H1 (cell line): ENCODE results near the gene CUBN. TPM values are rescaled to one million over a fixed set of nuclear protein-coding genes. Genes with fewer than 3 reads are reported as not detected.

Source experiments
- CTCF ChIA-PET: fragments of 300-600 bp; sonication (Branson Sonifier 250); formaldehyde crosslinking; loops from one replicate; lab custom pipeline; 2021; ENCODE audit not compliant: partially characterized antibody; lab: Charles Lee
- POLR2A ChIA-PET: fragments of 300-600 bp; sonication (Branson Sonifier 250); formaldehyde crosslinking; loops from one replicate; lab custom pipeline; 2021; ENCODE audit warnings: inconsistent platforms; ENCODE audit not compliant: partially characterized antibody; lab: Charles Lee
- DNase-seq, 2 experiments: peaks; one replicate each; pipeline versions ENCODE4 v3.0.0 to v3.0.0-alpha.2; 2010 to 2022; ENCODE audit warnings: low spot score in 2 of 2, low read depth in 1 of 2, mixed read lengths in 1 of 2
- FAIRE-seq: peaks from 2 replicates; lab custom pipeline; 2011; peaks lifted over from hg19 to GRCh38; lab: Jason Lieb, UNC
- H2AFZ ChIP-seq: 2 replicates; pipeline ENCODE4 v1.8.1; 2012; ENCODE audit warnings: low read length, inconsistent platforms
- H2AK5ac ChIP-seq: 2 replicates; pipeline ENCODE4 v1.6.1; 2013; ENCODE audit warnings: low read depth, low read length
- H2BK120ac ChIP-seq: replicated peaks from 2 replicates; pipeline ENCODE3; 2013; ENCODE audit warnings: low read depth, low read length, inconsistent platforms
- H2BK12ac ChIP-seq: 2 replicates; pipeline ENCODE4 v1.6.1; 2013; ENCODE audit warnings: low read depth, low read length
- H2BK15ac ChIP-seq: 2 replicates; pipeline ENCODE4 v1.6.1; 2013; ENCODE audit warnings: low read length
- H2BK20ac ChIP-seq: 2 replicates; pipeline ENCODE4 v1.6.1; 2013; ENCODE audit warnings: low read length
- H2BK5ac ChIP-seq: 2 replicates; pipeline ENCODE4 v1.6.1; 2013; ENCODE audit warnings: low read depth, low read length
- H3K14ac ChIP-seq: 2 replicates; pipeline ENCODE4 v1.6.1; 2013; ENCODE audit warnings: inconsistent platforms; ENCODE audit not compliant: insufficient read length
- H3K18ac ChIP-seq: 2 replicates; pipeline ENCODE4 v1.6.1; 2013; ENCODE audit warnings: low read length; ENCODE audit errors: extremely low read depth
- H3K23ac ChIP-seq: 2 replicates; pipeline ENCODE4 v1.6.1; 2013; ENCODE audit warnings: inconsistent platforms; ENCODE audit not compliant: insufficient read length
- H3K23me2 ChIP-seq: 2 replicates; pipeline ENCODE4 v1.6.1; 2013; ENCODE audit warnings: low read depth, low read length
- H3K27ac ChIP-seq: 2 replicates; pipeline ENCODE4 v1.6.1; 2011; ENCODE audit warnings: low read depth, low read length, inconsistent platforms
- H3K27me3 ChIP-seq, 4 experiments: replicated peaks in 1 of 4; 1 replicate in 1 of 4; 2 replicates in 3 of 4; pipeline versions ENCODE4 v1.6.1 to v1.8.1; 2011 to 2013; ENCODE audit warnings: low read length in 3 of 4, mild to moderate bottlenecking in 3 of 4, inconsistent platforms in 2 of 4, mixed read lengths in 2 of 4, moderate library complexity in 1 of 4; ENCODE audit not compliant: control insufficient read depth in 3 of 4, insufficient read depth in 3 of 4; ENCODE audit errors: extremely low read depth in 1 of 4
- H3K36me3 ChIP-seq, 4 experiments: 2 replicates each; pipeline versions ENCODE4 v1.6.1 to v1.8.1; 2011 to 2013; ENCODE audit warnings: mild to moderate bottlenecking in 4 of 4, low read length in 3 of 4, moderate library complexity in 2 of 4, control low read depth in 1 of 4, inconsistent platforms in 1 of 4; ENCODE audit not compliant: insufficient read depth in 4 of 4, control insufficient read depth in 2 of 4
- H3K4ac ChIP-seq: replicated peaks from 2 replicates; pipeline ENCODE3; 2013; ENCODE audit warnings: low read length, low read depth, mixed read lengths, inconsistent platforms; ENCODE audit not compliant: insufficient read length
- H3K4me1 ChIP-seq, 4 experiments: replicated peaks in 1 of 4; 1 replicate in 1 of 4; 2 replicates in 3 of 4; pipeline versions ENCODE4 v1.6.1 to v1.8.1; 2011 to 2013; ENCODE audit warnings: low read length in 3 of 4, inconsistent platforms in 2 of 4, mixed read lengths in 1 of 4; ENCODE audit not compliant: insufficient read depth in 4 of 4, control insufficient read depth in 3 of 4
- H3K4me2 ChIP-seq, 2 experiments: 2 replicates each; pipeline versions ENCODE4 v1.6.1 to v1.8.1; 2011 to 2013; ENCODE audit warnings: low read depth in 2 of 2, low read length in 2 of 2, control low read depth in 1 of 2, inconsistent platforms in 1 of 2, mild to moderate bottlenecking in 1 of 2; ENCODE audit not compliant: insufficient read depth in 1 of 2
- H3K4me3 ChIP-seq, 4 experiments: fragments of 200-600, 300-600 bp in 1 of 4; sonication (generic), shearing (Covaris generic), sonication (Bioruptor Twin) in 1 of 4; 2 replicates each; pipeline versions ENCODE4 v1.5.1 to v1.8.1; 2011 to 2016; ENCODE audit warnings: low read length in 4 of 4, low read depth in 3 of 4, control low read depth in 2 of 4, inconsistent platforms in 2 of 4, mild to moderate bottlenecking in 2 of 4, mixed read lengths in 1 of 4, moderate library complexity in 1 of 4; ENCODE audit not compliant: insufficient read depth in 2 of 4; ENCODE audit errors: extremely low read depth in 1 of 4
- H3K56ac ChIP-seq: replicated peaks from 2 replicates; pipeline ENCODE3; 2013; ENCODE audit warnings: low read depth, mild to moderate bottlenecking, mixed read lengths, low read length, inconsistent platforms; ENCODE audit not compliant: insufficient read length
- H3K79me1 ChIP-seq: 2 replicates; pipeline ENCODE4 v1.6.1; 2013; ENCODE audit warnings: low read depth, low read length, control low read depth
- H3K79me2 ChIP-seq, 2 experiments: 2 replicates each; pipeline versions ENCODE4 v1.6.1 to v1.8.1; 2012 to 2013; ENCODE audit warnings: low read length in 2 of 2, mild to moderate bottlenecking in 2 of 2, inconsistent platforms in 1 of 2; ENCODE audit not compliant: insufficient read depth in 2 of 2, control insufficient read depth in 1 of 2
- H3K9ac ChIP-seq, 4 experiments: replicated peaks in 1 of 4; 1 replicate in 1 of 4; 2 replicates in 3 of 4; pipeline versions ENCODE4 v1.6.1 to v1.8.1; 2011 to 2013; ENCODE audit warnings: low read depth in 3 of 4, low read length in 3 of 4, control low read depth in 2 of 4, mild to moderate bottlenecking in 2 of 4, moderate library complexity in 2 of 4, inconsistent platforms in 1 of 4; ENCODE audit errors: extremely low read depth in 1 of 4
- H3K9me3 ChIP-seq, 2 experiments: 2 replicates each; pipeline versions ENCODE4 v1.6.1 to v1.8.1; 2012 to 2013; ENCODE audit warnings: mild to moderate bottlenecking in 2 of 2, moderate library complexity in 2 of 2, control low read depth in 1 of 2, inconsistent platforms in 1 of 2, low read depth in 1 of 2, low read length in 1 of 2, mixed read lengths in 1 of 2; ENCODE audit not compliant: insufficient read depth in 2 of 2
- H4K20me1 ChIP-seq, 2 experiments: replicated peaks in 1 of 2; 2 replicates each; pipeline versions ENCODE3 to v1.8.1; 2011 to 2013; ENCODE audit warnings: inconsistent platforms in 2 of 2, low read length in 2 of 2, mild to moderate bottlenecking in 1 of 2; ENCODE audit not compliant: insufficient read depth in 2 of 2, control insufficient read depth in 1 of 2
- H4K5ac ChIP-seq: 2 replicates; pipeline ENCODE4 v1.6.1; 2013; ENCODE audit warnings: low read length, low read depth, mixed read lengths, inconsistent platforms; ENCODE audit not compliant: insufficient read length
- H4K8ac ChIP-seq: 2 replicates; pipeline ENCODE4 v1.8.0; 2013; ENCODE audit warnings: mild to moderate bottlenecking, moderate library complexity, low read length, inconsistent platforms; ENCODE audit not compliant: insufficient read depth; ENCODE audit errors: extremely low read depth
- H4K91ac ChIP-seq: replicated peaks from 2 replicates; pipeline ENCODE3; 2013; ENCODE audit warnings: low read length, mixed read lengths, inconsistent platforms; ENCODE audit not compliant: insufficient read length
- BRCA1 ChIP-seq: IDR thresholded peaks from 2 replicates; pipeline ENCODE4 v1.6.1; 2012; ENCODE audit warnings: low read depth, low read length, improper control_type of control experiment
- CREB1 ChIP-seq: IDR thresholded peaks from 2 replicates; pipeline ENCODE4 v1.6.1; 2012; ENCODE audit warnings: inconsistent platforms
- CTCF ChIP-seq, 3 experiments: IDR thresholded peaks; 1 replicate in 2 of 3; 2 replicates in 1 of 3; pipeline versions ENCODE4 v1.5.1 to v1.6.1; 2011; ENCODE audit warnings: low read length in 3 of 3, mild to moderate bottlenecking in 3 of 3, inconsistent platforms in 2 of 3, low read depth in 1 of 3, moderate library complexity in 1 of 3; ENCODE audit not compliant: insufficient read depth in 1 of 3; ENCODE audit errors: control extremely low read depth in 1 of 3
- FOSL1 ChIP-seq: IDR thresholded peaks from 2 replicates; pipeline ENCODE4 v1.6.1; 2011; ENCODE audit warnings: mild to moderate bottlenecking, low read depth, low read length, moderate library complexity; ENCODE audit not compliant: insufficient read depth
- POLR2A ChIP-seq, 2 experiments: IDR thresholded peaks; 1 replicate in 1 of 2; 2 replicates in 1 of 2; pipeline ENCODE4 v1.6.1; 2011; ENCODE audit warnings: low read depth in 2 of 2, low read length in 2 of 2, mild to moderate bottlenecking in 2 of 2; ENCODE audit errors: control extremely low read depth in 1 of 2
- TCF12 ChIP-seq: IDR thresholded peaks from 2 replicates; pipeline ENCODE4 v1.6.1; 2011; ENCODE audit warnings: low read depth, mild to moderate bottlenecking, low read length
- WGBS, 2 experiments: shearing (Covaris generic) in 1 of 2; methylation state at CpG; one replicate each; pipeline versions ENCODE4 v1.1.6 to v1.1.7; 2013 to 2015; ENCODE audit warnings: low lambda C conversion rate in 2 of 2, mixed read lengths in 2 of 2, inconsistent platforms in 1 of 2, low coverage in 1 of 2, missing lambda C conversion rate in 1 of 2; ENCODE audit not compliant: insufficient replicate concordance in 2 of 2, insufficient coverage in 1 of 2, insufficient read length in 1 of 2; ENCODE audit errors: extremely low coverage in 1 of 2, missing lambda C conversion rate in 1 of 2; 5-methylcytosine and 5-hydroxymethylcytosine counted together
- polyA plus RNA-seq, 7 experiments: library from polyadenylated mRNA; depleted of rRNA in 3 of 7; stranded (reverse) in 5 of 7; unstranded in 2 of 7; fragments of >200 nt in 5 of 7; fragments of 200-250 nt in 2 of 7; gene quantifications; 1 replicate in 5 of 7; 2 replicates in 1 of 7; 4 replicates in 1 of 7; pipeline versions ENCODE4 v1.2.1 to v1.2.3, GENCODE V29; 2011 to 2013; ENCODE audit warnings: missing spikeins in 2 of 7, mixed read lengths in 2 of 7
- total RNA-seq: library from RNA; stranded (reverse); fragmentation: NEBNext Ultra II Directional; extraction: Animal tissue kit (Norgen Biotek cat#: 25700); gene quantifications from 2 replicates; pipeline ENCODE4 v1.2.1, GENCODE V29; 2021
- TF ChIP-seq, protein P1 (sequence below): IDR thresholded peaks from 2 replicates; pipeline ENCODE4 v1.6.1; 2012; ENCODE audit warnings: low read length, inconsistent platforms

Gene CUBN
- total and polyA plus RNA-seq, 2 of the 8 experiments (the other 6 are each of a cell fraction or from before 2014, with no cell fraction given), result 0.04 to 0.08 TPM

GRCh38 chr10:17115683-17116082, 13.9 kb downstream of the CUBN start:
- no peak overlapping the region for H3K4me2 ChIP-seq
- CTCF ChIA-PET, result interaction anchor here (0.7 to 1.8 kb wide), 5 partner anchors 11 to 163 kb away, joined by 3 to 7 read pairs (median 3); no protein-coding TSS in a partner anchor
- no peak for FAIRE-seq

More at GRCh38 chr10:17115683-17116082, 13.9 kb downstream of the CUBN start:
- Histone ChIP-seq H3K4ac (no peak overlapping the region), H3K23ac (no peak overlapping the region), H3K36me3 (no peaks in the 10 kb centered on the region), H4K91ac (no peak overlapping the region), H3K79me1 (no peaks in the 10 kb centered on the region), H2BK5ac (no peak overlapping the region), H4K20me1 (no peaks in the 10 kb centered on the region), H2BK15ac (no peak overlapping the region), H2BK12ac (no peak overlapping the region), H3K4me1 (no peaks in the 10 kb centered on the region), H2BK120ac (no peak overlapping the region), H3K9me3 (no peaks in the 10 kb centered on the region), H3K56ac (no peak overlapping the region), H2AK5ac (no peak overlapping the region), H4K8ac (no peak overlapping the region), H3K27me3 (no peaks in the 10 kb centered on the region), H3K14ac (no peak overlapping the region), H2BK20ac (no peak overlapping the region), H3K4me3 (no peak overlapping the region), H4K5ac (no peak overlapping the region), H2AFZ (no peak overlapping the region), H3K27ac (no peak overlapping the region), H3K18ac (no peak overlapping the region), H3K9ac (no peak overlapping the region), H3K79me2 (no peaks in the 10 kb centered on the region), H3K23me2 (no peaks in the 10 kb centered on the region)
- WGBS, 2 experiments, result 89% methylated on average over 5 of the region's 5 CpGs; no CpG with 5 or more reads in 1 of the 2 experiments
- DNase-seq, result no peak
- POLR2A ChIA-PET, result no interaction called here
- TF ChIP-seq, protein P1, sequence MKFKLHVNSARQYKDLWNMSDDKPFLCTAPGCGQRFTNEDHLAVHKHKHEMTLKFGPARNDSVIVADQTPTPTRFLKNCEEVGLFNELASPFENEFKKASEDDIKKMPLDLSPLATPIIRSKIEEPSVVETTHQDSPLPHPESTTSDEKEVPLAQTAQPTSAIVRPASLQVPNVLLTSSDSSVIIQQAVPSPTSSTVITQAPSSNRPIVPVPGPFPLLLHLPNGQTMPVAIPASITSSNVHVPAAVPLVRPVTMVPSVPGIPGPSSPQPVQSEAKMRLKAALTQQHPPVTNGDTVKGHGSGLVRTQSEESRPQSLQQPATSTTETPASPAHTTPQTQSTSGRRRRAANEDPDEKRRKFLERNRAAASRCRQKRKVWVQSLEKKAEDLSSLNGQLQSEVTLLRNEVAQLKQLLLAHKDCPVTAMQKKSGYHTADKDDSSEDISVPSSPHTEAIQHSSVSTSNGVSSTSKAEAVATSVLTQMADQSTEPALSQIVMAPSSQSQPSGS, result no peak
- TF ChIP-seq POLR2A (IDR thresholded peaks at IDR 0.05; ENCODE audit: control extremely low read depth in 1 of 2, low read depth in 2 of 2, low read length in 2 of 2) (no peak), CREB1 (no peak), BRCA1 (no peak), CTCF (IDR thresholded peaks at IDR 0.05; ENCODE audit: control extremely low read depth in 1 of 3, insufficient read depth in 1 of 3, low read depth in 1 of 3, low read length in 3 of 3) (peak in 1 of 3 experiments; percentile 3; a peak in 1 of 4 replicates), TCF12 (no peak), FOSL1 (no peak)
